K562 (cell line): Measurements from ENCODE around the gene ANAPC2. TPM values are rescaled to one million over a fixed set of nuclear protein-coding genes. Genes with fewer than 3 reads are reported as not detected.

Experiments
- ATAC-seq: fragments of 200-7000 bp; cut with Tn5 transposase; 3 replicates; pipeline ENCODE4 v1.9.1; 2020; ENCODE audit warnings: moderate library complexity
- BruUV-seq: library from RNA; stranded (reverse); fragments of 400-500 nt; replicated peaks from 2 replicates; lab custom pipeline; 2021; lab: Mats Ljungman, UMichigan
- CTCF ChIA-PET: fragments of 300-600 bp; formaldehyde crosslinking; extraction: SDS; loops from one replicate; lab custom pipeline; 2021; ENCODE audit warnings: low intra/inter-chr PET ratio; lab: Yijun Ruan, JAX
- POLR2A ChIA-PET: fragments of 300-600, 350-650 bp; sonication (Branson Sonifier 250); formaldehyde crosslinking; extraction: SDS; loops from one replicate; lab custom pipeline; 2021; ENCODE audit warnings: antibody characterized with exemption, inconsistent platforms; lab: Yijun Ruan, JAX
- DNase-seq, 4 experiments: peaks; one replicate each; pipeline versions ENCODE4 v3.0.0 to v3.0.0-alpha.2; 2011 to 2018; ENCODE audit warnings: low spot score in 3 of 4, mixed read lengths in 3 of 4; ENCODE audit errors: extremely low read depth in 1 of 4
- FAIRE-seq: peaks from 2 replicates; lab custom pipeline; 2011; peaks lifted over from hg19 to GRCh38; lab: Jason Lieb, UNC
- H2AFZ ChIP-seq: 2 replicates; pipeline ENCODE4 v1.6.0; 2011; ENCODE audit warnings: low read depth, low read length, control low read depth, inconsistent platforms
- H3K27ac ChIP-seq: fragments of 200-600 bp; 3 replicates; pipeline ENCODE4 v1.8.0; 2011; ENCODE audit warnings: low read depth, mild to moderate bottlenecking, control low read depth, inconsistent platforms, low read length, moderate library complexity, mixed read lengths; ENCODE audit errors: extremely low read depth
- H3K27me3 ChIP-seq, 2 experiments: fragments of 300-600 bp in 1 of 2; 2 replicates in 1 of 2; 3 replicates in 1 of 2; pipeline versions ENCODE4 v1.6.0 to v1.8.0; 2011; ENCODE audit warnings: inconsistent platforms in 2 of 2, low read length in 2 of 2, mild to moderate bottlenecking in 1 of 2, mixed read lengths in 1 of 2, moderate library complexity in 1 of 2; ENCODE audit not compliant: control insufficient read depth in 2 of 2, insufficient read depth in 2 of 2
- H3K36me3 ChIP-seq: fragments of 300-600 bp; 3 replicates; pipeline ENCODE4 v1.8.0; 2011; ENCODE audit warnings: mild to moderate bottlenecking, low read length, inconsistent platforms; ENCODE audit not compliant: control insufficient read depth, insufficient read depth
- H3K4me1 ChIP-seq, 2 experiments: fragments of 200-600 bp in 1 of 2; replicated peaks in 1 of 2; 2 replicates in 1 of 2; 3 replicates in 1 of 2; pipeline versions ENCODE4 v1.5.1 to v1.8.0; 2011; ENCODE audit warnings: inconsistent platforms in 2 of 2, low read length in 2 of 2, mild to moderate bottlenecking in 1 of 2, mixed read lengths in 1 of 2, moderate library complexity in 1 of 2; ENCODE audit not compliant: control insufficient read depth in 2 of 2, insufficient read depth in 2 of 2
- H3K4me2 ChIP-seq: 2 replicates; pipeline ENCODE4 v1.6.1; 2011; ENCODE audit warnings: low read length, control low read depth, inconsistent platforms, mixed read lengths; ENCODE audit not compliant: insufficient read depth
- H3K4me3 ChIP-seq: fragments of 200-600 bp; sonication (generic), shearing (Covaris generic); 2 replicates; pipeline ENCODE4 v1.5.1; 2016; ENCODE audit warnings: control low read depth, inconsistent platforms
- H3K79me2 ChIP-seq: fragments of 200-600 bp; 3 replicates; pipeline ENCODE4 v1.8.0; 2011; ENCODE audit warnings: low read length, inconsistent platforms; ENCODE audit not compliant: control insufficient read depth, insufficient read depth
- H3K9ac ChIP-seq, 2 experiments: 2 replicates each; pipeline versions ENCODE4 v1.6.0 to v1.6.1; 2011; ENCODE audit warnings: low read depth in 2 of 2, low read length in 2 of 2, control low read depth in 1 of 2, inconsistent platforms in 1 of 2, mild to moderate bottlenecking in 1 of 2, mixed read lengths in 1 of 2; ENCODE audit not compliant: insufficient read depth in 1 of 2
- H3K9me1 ChIP-seq: one replicate; pipeline ENCODE4 v1.6.0; 2011; ENCODE audit warnings: inconsistent platforms, mild to moderate bottlenecking, low read length, moderate library complexity; ENCODE audit not compliant: control insufficient read depth, insufficient read depth
- H3K9me3 ChIP-seq: replicated peaks from 2 replicates; pipeline ENCODE4 v1.5.1; 2011; ENCODE audit warnings: low read depth, low read length, inconsistent platforms; ENCODE audit not compliant: control insufficient read depth, insufficient read depth
- H4K20me1 ChIP-seq: replicated peaks from 2 replicates; pipeline ENCODE4 v1.6.1; 2011; ENCODE audit warnings: low read length, inconsistent platforms, mixed read lengths; ENCODE audit not compliant: control insufficient read depth, insufficient read depth
- CREB1 ChIP-seq, 2 experiments: sonication (generic) in 1 of 2; formaldehyde crosslinking in 1 of 2; IDR thresholded peaks; 2 replicates each; pipeline versions ENCODE4 v1.6.1 to v1.8.0; 2012 to 2022; ENCODE audit warnings: inconsistent platforms in 1 of 2, mild to moderate bottlenecking in 1 of 2, missing genetic modification reagents in 1 of 2, moderate library complexity in 1 of 2
- E4F1 ChIP-seq: fragments of 250-450 bp; sonication (Bioruptor Pico); IDR thresholded peaks from 2 replicates; pipeline ENCODE4 v1.5.0; 2021; ENCODE audit warnings: mild to moderate bottlenecking, borderline replicate concordance
- KDM1A ChIP-seq, 2 experiments: fragments of 450-650 bp; IDR thresholded peaks; 2 replicates each; pipeline ENCODE4 v1.6.1; 2016; ENCODE audit warnings: mild to moderate bottlenecking in 2 of 2
- KLF16 ChIP-seq: IDR thresholded peaks from 2 replicates; pipeline ENCODE4 v1.6.1; 2016; ENCODE audit warnings: antibody characterized with exemption
- MAX ChIP-seq: sonication (generic); formaldehyde crosslinking; IDR thresholded peaks from 2 replicates; pipeline ENCODE4 v1.9.0; 2022; ENCODE audit warnings: mild to moderate bottlenecking, missing genetic modification reagents
- MTA3 ChIP-seq: fragments of 450-650 bp; formaldehyde crosslinking; IDR thresholded peaks from 2 replicates; pipeline ENCODE4 v1.6.1; 2017; ENCODE audit warnings: mild to moderate bottlenecking, borderline replicate concordance
- NR0B1 ChIP-seq: fragments of 450-650 bp; IDR thresholded peaks from one replicate; pipeline ENCODE4 v1.6.1; 2018; ENCODE audit warnings: mild to moderate bottlenecking, moderate library complexity; ENCODE audit not compliant: partially characterized antibody
- USF1 ChIP-seq: sonication (generic); formaldehyde crosslinking; IDR thresholded peaks from 2 replicates; pipeline ENCODE4 v1.9.0; 2022; ENCODE audit warnings: mild to moderate bottlenecking, missing genetic modification reagents
- ZC3H11A ChIP-seq: IDR thresholded peaks from 2 replicates; pipeline ENCODE4 v1.6.1; 2012; ENCODE audit warnings: low read depth, low read length, improper control_type of control experiment
- ZNF175 ChIP-seq: fragments of 200-800 bp; sonication (Bioruptor generic); IDR thresholded peaks from 2 replicates; pipeline ENCODE4 v1.6.1; 2016; ENCODE audit warnings: low read depth, mild to moderate bottlenecking, missing genetic modification characterization, missing compliant biosample characterization
- ZNF384 ChIP-seq: IDR thresholded peaks from 2 replicates; pipeline ENCODE4 v1.6.1; 2012; ENCODE audit warnings: low read depth, low read length, improper control_type of control experiment
- WGBS: fragments of 100-300 bp; shearing (Covaris generic); methylation state at CpG from one replicate; pipeline ENCODE4 v1.1.6; 2016; ENCODE audit warnings: low coverage, mixed read lengths; ENCODE audit not compliant: insufficient coverage; ENCODE audit errors: missing lambda C conversion rate; 5-methylcytosine and 5-hydroxymethylcytosine counted together
- in situ Hi-C: fragments of 300-500 bp; cut with MboI; formaldehyde crosslinking; loops from 4 replicates; pipeline ENCODE4 v1.15.0; 2018; ENCODE audit warnings: inconsistent platforms, mixed read lengths
- intact Hi-C: fragments of 100-400 bp; cut with micrococcal nuclease; formaldehyde crosslinking; loops from 2 replicates; pipeline ENCODE4 v1.14.2; 2022
- polyA plus RNA-seq, 8 experiments: library from polyadenylated mRNA; depleted of rRNA in 4 of 8; stranded (reverse) in 5 of 8; unstranded in 3 of 8; fragments of >200 nt; fragmentation: Nextera tagmentation in 2 of 8; fragmentation: Illumina TruSeq in 1 of 8; extraction: Ambion mirVana in 2 of 8; extraction: Trizol in 1 of 8; gene quantifications; 2 replicates each; pipeline versions ENCODE4 v1.2.1 to v1.2.3, GENCODE V29; 2011 to 2014; ENCODE audit warnings: inconsistent platforms in 1 of 8, missing spikeins in 1 of 8
- total RNA-seq, 7 experiments: library from RNA; depleted of rRNA in 6 of 7; stranded (reverse); fragments of >200 nt in 6 of 7; fragmentation: Illumina TruSeq in 2 of 7; extraction: Trizol in 2 of 7; gene quantifications; 2 replicates each; pipeline versions ENCODE4 v1.2.1 to v1.2.3, GENCODE V29; 2011 to 2021; ENCODE audit warnings: low replicate concordance in 1 of 7

The ANAPC2 gene
- total and polyA plus RNA-seq, 9 of the 15 experiments (the other 6 are each of a cell fraction or from before 2014, with no cell fraction given): 0.11 to 56.5 (median 17.1) TPM; not detected in 1

- BruUV-seq: no TSS peak
- no peak for DNase-seq
- intact Hi-C loops (no loop called here), in situ Hi-C loops (no loop called here)
- H3K4me3 ChIP-seq: no peak overlapping the region
- H3K9ac ChIP-seq: no peak overlapping the region
- H3K27me3 ChIP-seq: no peaks in the 10 kb centered on the region
- H2AFZ ChIP-seq: no peak overlapping the region
- H3K79me2 ChIP-seq: no peaks in the 10 kb centered on the region
- no peaks in the 10 kb centered on the region for H3K9me1 ChIP-seq
- H3K9me3 ChIP-seq: no peaks in the 10 kb centered on the region; the same call in 1 of the 2 replicates
- H3K27ac ChIP-seq: no peak overlapping the region
- 41% methylated on average over 7 of the region's 7 CpGs for WGBS
- no peaks in the 10 kb centered on the region for H3K36me3 ChIP-seq
- ChIA-PET POLR2A (no interaction called here), CTCF (no interaction called here)
- 0 out of 2 replicates have a peak, but pooled peaks cover 2% of the 10 kb centered on the region for H4K20me1 ChIP-seq
- no peak for ATAC-seq
- no peak for FAIRE-seq
- H3K4me1 ChIP-seq: peaks cover 17 to 52% of the 10 kb centered on the region in 2 experiments; a peak in 4 of 5 replicates
- H3K4me2 ChIP-seq: no peak overlapping the region
- TF ChIP-seq KDM1A (IDR thresholded peaks at IDR 0.05) (peak in 1 of 2 experiments; percentile 93; a peak in 2 of 4 replicates), MAX (CRISPR knock-in tag) (peak; percentile 68), CREB1 (IDR thresholded peaks at IDR 0.05) (no peak), CREB1 (CRISPR knock-in tag; IDR thresholded peaks at IDR 0.05) (no peak), ZNF384 (no peak), MTA3 (no peak), E4F1 (CRISPR knock-in tag) (no peak), ZC3H11A (no peak), NR0B1 (no peak), ZNF175 (CRISPR knock-in tag) (no peak), KLF16 (no peak), USF1 (CRISPR knock-in tag) (0 out of 2 replicates have a peak, but pooled peaks have one; percentile 5)
Observed at GRCh38 chr9:137152844-137153405, 35.4 kb downstream of the ANAPC2 start.
